Stimulated activated CD4-positive, alpha-beta T cell treated with anti-CD3 and anti-CD28 coated beads, Interleukin-4, amount 100 ng/mL, for 4 hours (primary cell): ENCODE results near the gene ADAMTSL4.
A peak's percentile ranks its signal among the peaks of the same experiment; 100 is the strongest.
"Not testable (repeated sequence)": the region's sequence is repeated elsewhere in the genome, so short reads cannot be mapped to it uniquely, and the experiment has no call there.

Source experiments
- DNase-seq, 2 experiments: peaks; one replicate each; pipeline ENCODE4 v3.0.0-alpha.2; 2020

ADAMTSL4 gene

DNA sequence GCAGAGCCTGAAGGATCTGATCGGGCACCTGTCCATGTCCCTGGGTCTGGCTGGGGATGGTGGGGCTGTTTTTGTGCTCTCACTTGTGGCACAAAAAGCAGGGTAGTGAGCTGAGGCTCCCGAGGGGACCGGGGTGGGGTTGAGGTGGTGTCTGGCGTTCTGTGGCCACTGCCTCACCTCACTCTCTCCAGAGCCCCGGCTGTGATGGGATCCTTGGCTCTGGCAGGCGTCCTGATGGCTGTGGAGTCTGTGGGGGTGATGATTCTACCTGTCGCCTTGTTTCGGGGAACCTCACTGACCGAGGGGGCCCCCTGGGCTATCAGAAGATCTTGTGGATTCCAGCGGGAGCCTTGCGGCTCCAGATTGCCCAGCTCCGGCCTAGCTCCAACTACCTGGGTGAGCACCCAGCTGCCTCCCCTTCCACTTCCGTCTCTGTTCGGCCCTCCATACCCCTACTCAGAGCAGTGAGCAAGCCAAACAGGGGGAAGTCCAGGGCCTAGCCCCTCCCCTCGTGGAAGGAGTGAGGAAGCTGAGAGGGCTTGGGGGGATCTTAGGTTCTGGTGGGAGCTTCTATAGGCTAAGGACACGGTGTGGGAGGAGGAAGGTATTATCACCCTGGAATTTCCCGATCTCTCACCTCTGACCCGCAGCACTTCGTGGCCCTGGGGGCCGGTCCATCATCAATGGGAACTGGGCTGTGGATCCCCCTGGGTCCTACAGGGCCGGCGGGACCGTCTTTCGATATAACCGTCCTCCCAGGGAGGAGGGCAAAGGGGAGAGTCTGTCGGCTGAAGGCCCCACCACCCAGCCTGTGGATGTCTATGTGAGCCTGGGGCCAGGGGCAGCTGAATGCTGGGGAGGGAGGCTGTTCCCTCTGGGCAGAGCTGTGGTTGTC is 7.0 kb downstream of the ADAMTSL4 start:
- no peak for DNase-seq

DNA sequence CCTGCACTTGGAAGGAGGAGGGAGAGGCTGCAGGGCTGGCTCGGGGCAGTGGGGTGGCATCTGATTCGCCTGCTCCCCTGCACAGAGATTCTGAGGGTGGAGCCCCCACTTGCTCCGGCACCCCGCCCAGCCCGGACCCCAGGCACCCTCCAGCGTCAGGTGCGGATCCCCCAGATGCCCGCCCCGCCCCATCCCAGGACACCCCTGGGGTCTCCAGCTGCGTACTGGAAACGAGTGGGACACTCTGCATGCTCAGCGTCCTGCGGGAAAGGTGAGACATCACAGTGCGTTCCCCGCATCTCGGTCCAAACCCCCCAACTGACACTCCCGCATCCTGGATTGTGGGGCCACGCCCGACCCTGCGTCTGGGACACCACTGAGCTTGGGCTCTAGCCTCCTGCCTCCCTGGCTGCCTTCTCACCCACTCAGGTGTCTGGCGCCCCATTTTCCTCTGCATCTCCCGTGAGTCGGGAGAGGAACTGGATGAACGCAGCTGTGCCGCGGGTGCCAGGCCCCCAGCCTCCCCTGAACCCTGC is 7.9 kb downstream of the ADAMTSL4 start:
- no peak for DNase-seq

DNA sequence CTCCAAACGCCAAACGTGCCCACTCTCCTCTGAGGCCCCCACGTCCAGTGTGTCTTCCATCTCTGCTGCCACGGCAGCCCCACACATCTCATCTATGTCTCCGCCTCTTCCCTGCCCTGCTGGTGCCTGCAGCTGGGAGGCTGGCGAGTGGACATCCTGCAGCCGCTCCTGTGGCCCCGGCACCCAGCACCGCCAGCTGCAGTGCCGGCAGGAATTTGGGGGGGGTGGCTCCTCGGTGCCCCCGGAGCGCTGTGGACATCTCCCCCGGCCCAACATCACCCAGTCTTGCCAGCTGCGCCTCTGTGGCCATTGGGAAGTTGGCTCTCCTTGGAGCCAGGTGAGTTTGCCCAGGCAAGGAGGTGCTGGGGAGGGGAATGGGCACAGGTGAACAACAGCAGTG is 8.6 kb downstream of the ADAMTSL4 start:
- no peak for DNase-seq

DNA sequence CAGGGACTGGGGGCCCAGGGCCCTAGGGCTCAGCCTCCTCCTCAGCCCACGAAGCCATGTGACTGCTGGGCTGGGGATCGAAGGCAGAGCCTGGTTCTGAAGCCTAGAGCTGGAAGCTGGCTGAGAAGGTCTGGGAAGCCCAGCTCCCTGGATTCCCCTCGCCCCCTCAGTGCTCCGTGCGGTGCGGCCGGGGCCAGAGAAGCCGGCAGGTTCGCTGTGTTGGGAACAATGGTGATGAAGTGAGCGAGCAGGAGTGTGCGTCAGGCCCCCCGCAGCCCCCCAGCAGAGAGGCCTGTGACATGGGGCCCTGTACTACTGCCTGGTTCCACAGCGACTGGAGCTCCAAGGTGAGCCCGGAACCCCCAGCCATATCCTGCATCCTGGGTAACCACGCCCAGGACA is 9.1 kb downstream of the ADAMTSL4 start:
- no peak for DNase-seq

DNA sequence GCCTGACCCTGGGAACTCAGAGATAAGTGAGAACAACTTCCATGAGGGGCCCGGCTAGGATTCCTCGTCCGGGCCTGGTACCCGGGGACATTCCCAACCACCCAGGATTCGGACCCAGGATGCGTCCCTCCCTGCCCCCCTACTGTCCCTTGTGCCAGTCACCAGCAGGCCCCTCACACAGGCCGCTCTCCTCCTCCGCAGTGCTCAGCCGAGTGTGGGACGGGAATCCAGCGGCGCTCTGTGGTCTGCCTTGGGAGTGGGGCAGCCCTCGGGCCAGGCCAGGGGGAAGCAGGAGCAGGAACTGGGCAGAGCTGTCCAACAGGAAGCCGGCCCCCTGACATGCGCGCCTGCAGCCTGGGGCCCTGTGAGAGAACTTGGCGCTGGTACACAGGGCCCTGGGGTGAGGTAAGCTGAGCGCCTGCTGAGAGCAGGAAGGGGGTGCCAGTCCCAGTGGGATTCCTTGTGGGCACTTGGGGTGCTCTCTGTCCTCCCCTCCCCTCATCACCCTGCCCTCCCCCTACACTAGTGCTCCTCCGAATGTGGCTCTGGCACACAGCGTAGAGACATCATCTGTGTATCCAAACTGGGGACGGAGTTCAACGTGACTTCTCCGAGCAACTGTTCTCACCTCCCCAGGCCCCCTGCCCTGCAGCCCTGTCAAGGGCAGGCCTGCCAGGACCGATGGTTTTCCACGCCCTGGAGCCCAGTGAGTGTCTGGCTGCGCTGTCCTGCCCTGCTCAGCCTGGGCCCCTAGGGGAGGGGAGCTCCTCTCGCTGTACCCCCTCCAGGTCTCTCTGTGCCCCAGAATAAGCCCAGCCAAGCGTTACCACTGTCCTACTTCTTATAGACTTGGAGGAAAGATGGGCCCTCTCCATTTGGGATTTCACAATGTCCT is 9.8 kb downstream of the ADAMTSL4 start:
- no peak for DNase-seq

DNA sequence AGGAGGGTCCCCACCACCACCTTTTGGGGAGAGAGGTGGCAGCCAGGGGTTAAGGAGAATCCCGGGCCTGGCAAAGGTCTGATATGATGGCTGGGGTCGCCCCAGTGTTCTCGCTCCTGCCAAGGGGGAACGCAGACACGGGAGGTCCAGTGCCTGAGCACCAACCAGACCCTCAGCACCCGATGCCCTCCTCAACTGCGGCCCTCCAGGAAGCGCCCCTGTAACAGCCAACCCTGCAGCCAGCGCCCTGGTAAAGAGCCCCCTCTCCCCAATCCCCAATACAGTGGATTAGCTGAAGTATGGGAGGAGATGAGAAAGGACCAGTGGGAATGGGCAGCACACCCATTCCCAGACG is 10.4 kb downstream of the ADAMTSL4 start:
- DNase-seq = no peak

DNA sequence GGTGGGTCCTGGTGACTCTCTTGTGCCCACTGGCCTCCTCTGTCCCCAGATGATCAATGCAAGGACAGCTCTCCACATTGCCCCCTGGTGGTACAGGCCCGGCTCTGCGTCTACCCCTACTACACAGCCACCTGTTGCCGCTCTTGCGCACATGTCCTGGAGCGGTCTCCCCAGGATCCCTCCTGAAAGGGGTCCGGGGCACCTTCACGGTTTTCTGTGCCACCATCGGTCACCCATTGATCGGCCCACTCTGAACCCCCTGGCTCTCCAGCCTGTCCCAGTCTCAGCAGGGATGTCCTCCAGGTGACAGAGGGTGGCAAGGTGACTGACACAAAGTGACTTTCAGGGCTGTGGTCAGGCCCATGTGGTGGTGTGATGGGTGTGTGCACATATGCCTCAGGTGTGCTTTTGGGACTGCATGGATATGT is 10.8 kb downstream of the ADAMTSL4 start:
- peak; percentile 65 to 67 for DNase-seq

DNA sequence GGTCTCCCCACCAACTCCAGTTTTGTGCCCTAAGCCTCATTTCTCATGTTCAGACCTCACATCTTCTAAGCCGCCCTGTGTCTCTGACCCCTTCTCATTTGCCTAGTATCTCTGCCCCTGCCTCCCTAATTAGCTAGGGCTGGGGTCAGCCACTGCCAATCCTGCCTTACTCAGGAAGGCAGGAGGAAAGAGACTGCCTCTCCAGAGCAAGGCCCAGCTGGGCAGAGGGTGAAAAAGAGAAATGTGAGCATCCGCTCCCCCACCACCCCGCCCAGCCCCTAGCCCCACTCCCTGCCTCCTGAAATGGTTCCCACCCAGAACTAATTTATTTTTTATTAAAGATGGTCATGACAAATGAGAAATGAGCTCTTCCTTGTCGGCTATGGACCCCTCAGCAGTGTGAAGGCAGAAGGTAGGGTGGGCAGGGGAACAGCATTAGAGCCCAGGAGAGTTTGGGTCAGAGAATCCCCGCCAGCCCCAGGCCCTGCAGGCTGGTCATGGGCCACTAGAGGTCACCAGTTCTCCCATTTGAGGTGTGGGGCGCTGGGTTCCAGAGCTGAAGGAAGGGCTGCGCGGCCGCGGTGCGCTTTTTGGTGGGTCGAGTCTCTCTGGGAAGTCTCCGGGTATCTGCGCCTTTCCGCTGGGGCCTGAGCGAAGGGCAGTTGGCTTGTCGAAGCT is 11.5 kb downstream of the ADAMTSL4 start:
- peak; percentile 79 to 81 for DNase-seq

DNA sequence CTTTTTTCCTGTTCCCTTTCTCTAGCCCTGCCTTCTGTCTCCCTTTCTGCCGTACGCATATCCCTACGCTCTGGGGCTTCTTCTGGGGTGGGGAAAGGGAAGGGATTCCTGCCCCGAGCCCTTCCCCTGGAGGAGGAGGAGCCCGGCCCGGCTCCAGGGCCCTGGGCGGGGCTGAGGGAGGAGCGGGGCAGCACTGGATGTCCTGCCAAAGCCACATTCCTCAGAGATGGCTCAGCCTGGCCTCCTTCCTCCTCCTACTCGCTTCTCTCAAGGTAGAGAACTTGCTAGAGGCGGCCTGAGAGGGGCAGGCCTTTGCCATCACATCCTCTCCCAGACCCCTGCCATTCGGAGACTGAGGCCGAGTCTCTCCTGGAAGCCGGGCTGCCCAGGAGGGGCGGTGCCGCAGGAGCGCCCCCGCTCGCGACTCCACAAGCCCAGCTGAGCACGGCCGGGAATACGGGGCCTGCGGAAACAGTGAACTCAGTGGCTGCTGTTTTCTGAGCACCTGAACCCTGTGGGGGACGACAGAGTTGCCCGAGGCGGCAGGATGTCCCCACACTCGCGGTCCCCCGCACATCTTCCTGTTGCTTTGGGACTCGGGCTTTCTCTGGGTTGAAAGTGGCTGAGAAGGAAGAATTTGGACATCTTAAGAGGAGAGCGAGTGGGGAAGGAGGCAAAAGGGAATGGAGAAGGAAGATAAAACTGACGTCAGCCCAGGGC is 12.2 kb downstream of the ADAMTSL4 start:
- DNase-seq = peak; percentile 53 to 55

DNA sequence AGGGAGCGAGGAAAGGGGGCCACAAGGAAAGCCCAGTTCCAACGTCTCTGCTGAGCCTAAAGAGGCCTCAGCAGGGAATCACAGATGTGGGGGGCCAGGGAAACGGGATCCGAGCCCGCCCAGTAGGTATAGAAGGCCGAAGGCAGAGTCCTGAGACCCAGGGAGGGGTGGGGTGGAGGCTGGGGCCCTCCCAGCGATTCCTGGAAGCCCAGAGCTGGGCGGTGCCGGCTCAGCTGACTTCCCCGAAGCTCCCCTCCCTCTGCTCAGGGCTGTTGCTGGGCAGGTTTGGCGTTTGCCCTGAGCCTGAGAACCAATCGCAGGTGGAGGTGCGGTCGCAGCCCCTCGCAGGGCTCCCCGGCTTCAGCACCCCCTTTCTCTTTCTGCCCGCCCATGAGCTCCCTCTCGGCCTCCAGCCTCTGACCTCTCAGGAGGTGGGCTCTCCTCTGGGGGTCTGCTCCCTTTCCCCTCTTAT is 12.8 kb downstream of the ADAMTSL4 start:
- peak; percentile 81 to 92 for DNase-seq

DNA sequence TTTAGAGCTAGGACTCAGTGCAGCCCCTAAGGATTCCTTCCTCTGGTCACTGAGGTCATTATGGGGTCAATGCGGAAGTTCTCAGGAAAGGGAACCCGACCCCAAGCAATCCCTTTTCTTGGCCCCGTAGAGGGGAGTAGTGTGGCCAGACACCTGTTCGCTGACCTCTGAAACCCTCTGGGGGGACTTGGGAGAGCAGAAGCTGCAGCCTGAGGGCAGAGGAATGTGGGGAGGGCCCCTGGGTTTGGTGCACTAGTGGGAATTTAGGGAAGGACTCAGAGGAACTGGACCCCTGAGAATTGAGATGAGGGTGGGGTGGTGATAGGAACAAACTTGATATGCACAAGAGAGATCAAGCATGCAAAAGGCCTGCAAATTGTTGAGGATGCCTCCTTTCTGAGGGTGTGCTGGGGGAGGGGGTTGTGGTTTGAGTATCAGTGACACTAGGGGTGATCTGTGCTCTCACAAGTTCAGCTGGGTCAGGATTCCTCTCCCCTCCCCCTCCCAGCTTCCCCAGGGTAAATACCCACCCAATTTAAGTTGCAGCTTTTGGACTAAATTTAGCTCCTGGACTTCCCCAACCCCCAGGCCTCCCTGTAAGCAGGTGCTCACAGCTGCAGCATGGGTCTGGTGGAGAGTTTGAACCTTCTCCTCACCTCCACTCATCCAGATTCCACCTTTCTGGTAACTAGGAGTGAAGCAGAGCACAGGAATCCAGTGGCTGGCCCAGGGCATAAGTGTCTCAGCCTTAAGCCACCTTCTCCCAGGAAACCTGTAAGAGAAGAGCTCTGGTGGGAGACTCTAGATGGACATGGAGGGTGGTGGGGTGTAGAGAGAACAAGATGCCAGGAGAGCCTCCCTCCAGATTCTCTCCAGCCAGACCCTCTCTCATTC is 13.5 kb downstream of the ADAMTSL4 start:
- peak; percentile 52 to 75 for DNase-seq

DNA sequence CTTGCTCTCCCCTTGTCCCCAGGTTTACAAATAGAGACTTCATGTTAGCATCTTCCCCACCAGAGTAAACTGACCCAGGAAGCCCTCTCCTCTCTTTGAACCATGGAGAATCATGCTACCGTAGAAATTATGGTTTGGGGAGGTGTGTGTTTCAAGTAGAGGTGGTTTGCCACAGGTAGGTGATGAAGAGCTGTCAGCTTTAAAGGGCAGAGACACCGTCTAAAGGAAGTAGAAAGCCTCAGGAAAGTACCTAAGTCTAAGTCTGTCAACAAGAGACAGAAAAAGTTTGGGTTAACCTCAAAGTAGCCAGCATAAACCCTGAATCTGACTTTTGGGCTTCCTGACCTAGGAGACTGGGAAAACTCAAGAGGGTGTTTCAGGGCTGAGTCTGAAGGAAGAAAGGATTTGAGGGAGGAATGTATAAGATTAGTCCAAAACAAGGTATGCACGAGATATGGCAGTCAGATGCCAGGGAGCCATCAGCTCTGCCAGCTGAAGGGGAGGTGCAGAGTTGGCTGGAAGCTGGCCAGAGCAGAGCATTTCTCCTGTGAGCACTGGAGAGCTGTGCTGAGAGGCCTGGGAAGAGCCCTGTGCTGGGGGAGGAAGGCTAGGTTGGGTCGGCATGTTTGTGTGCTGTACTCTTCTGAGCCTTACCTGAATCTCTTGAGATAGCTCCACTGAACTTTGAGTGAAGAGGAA is 14.3 kb downstream of the ADAMTSL4 start:
- DNase-seq = peak in 1 of 2 experiments; percentile 44

DNA sequence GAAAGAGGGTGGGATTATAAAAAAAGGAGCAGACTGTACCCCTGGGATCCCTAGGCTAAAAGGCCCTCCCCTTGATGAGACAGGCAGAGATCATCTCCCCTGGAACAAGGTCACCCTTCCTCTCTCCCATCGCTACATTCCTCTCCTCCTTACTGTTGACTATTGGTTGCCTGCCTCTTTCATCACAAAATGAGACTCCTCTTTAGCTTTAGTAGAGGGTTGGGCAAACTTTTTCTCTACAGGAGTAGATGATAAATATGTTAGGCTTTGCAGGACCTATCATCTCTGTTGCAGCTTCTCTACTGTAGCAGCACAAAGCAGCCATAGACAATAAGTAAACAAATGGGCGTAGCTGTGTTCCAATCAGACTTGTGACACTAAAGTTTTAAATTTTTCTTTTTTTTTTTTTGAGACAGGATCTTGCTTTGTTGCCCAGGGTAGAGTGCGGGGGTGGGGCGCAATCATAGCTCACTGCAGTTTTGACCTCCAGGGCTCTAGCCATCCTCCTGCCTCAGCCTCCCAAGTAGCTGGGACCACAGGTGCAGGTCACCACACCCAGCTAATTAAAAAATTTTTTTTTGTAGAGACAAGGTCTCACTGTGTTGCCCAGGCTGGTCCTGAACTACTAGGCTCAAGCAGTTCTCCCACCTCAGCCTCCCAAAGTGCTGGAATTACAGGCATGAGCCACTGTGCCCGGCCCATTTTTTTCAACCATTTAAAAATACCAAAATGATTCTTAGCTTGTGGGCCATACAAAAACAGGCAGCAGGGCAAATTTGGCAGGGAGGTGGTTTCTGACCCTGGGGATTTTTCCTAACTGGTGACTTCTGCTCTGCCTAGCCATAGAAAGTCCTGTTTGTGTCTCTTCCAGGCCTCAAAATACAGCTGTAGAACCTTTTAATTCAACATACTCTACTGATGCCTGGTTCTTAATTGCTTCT is 15.1 kb downstream of the ADAMTSL4 start:
- no peak for DNase-seq

DNA sequence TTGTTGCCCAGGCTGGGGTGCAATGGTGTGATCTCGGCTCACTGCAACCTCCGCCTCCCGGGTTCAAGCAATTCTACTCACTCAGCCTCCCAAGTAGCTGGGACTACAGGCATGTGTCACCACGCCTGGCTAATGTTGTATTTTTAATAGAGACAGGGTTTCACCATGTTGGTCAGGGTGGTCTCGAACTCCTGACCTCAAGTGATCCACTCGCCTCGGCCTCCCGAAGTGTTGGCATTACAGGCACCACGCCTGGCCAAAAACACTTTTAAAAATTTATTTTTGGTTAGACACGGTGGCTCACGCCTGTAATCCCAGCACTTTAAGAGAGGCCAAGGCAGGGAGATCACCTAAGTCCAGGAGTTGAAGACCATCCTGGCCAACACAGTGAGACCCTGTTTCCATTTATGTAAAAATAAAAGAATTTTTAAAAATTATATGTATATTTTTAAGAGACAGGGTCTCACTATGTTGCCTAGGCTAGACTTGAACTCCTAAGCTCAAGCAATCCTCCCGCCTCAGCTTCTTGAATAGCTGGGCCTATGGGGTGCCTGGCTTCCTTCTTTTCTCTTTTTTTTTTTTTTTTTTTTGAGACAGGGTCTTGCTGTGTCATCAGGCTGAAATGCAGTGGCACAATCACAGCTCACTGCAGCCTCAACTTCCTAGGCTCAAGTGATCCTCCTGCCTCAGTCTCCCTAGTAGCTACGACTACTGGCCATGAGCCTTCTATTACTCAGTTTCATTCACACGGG is 16.2 kb downstream of the ADAMTSL4 start:
- DNase-seq = not testable (repeated sequence)

DNA sequence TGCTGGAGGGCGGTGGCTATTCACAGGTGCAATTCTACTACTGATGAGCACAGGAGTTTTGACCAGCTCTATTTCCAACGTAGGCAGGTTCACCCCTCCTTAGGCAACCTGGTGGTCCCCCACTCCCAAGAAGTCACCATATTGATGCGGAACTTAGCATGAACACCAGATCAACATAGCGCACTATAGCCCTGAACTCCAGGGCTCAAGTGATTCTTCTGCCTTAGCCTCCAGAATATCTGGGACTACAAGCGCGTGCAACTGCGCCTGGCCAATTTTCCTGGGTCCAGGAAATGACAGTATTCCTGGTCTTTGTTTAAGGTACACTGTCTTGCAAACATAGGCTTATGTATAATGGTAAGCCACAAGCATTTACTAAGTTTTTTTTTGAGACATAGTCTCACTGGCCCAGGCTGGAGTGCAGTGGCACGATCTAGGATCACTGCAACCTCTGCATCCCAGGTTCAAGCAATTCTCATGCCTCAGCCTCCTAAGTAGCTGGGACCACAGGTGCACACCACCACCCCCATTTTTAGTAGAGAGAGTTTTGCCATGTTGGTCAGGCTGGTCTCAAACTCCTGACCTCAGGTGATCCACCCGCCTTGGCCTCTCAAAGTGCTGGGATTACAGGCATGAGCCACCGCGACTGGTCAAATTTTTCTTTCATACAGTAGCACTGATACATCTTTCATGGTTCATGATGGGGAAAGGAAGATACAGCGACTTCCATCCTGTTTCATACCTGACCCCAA is 17.6 kb downstream of the ADAMTSL4 start:
- no peak for DNase-seq

DNA sequence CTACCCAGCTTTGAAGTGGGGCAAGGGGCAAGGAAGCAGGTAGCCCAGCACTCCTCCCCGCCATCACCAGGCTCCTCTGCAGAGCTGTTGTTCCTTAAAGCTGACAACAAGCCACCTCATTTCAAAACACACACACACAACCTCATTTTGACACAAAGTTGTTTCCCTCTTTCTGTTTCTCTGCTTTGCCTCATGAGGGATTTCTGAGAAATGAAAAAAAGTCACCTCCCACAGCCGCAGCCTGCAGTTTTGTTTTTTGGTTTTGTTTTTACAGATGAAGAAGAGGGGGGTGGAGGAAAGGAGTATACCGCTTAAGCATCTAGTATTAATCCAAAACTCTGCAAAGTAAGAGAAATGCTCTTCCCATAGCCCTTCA is 18.1 kb downstream of the ADAMTSL4 start:
- DNase-seq = peak in 1 of 2 experiments; percentile 68

DNA sequence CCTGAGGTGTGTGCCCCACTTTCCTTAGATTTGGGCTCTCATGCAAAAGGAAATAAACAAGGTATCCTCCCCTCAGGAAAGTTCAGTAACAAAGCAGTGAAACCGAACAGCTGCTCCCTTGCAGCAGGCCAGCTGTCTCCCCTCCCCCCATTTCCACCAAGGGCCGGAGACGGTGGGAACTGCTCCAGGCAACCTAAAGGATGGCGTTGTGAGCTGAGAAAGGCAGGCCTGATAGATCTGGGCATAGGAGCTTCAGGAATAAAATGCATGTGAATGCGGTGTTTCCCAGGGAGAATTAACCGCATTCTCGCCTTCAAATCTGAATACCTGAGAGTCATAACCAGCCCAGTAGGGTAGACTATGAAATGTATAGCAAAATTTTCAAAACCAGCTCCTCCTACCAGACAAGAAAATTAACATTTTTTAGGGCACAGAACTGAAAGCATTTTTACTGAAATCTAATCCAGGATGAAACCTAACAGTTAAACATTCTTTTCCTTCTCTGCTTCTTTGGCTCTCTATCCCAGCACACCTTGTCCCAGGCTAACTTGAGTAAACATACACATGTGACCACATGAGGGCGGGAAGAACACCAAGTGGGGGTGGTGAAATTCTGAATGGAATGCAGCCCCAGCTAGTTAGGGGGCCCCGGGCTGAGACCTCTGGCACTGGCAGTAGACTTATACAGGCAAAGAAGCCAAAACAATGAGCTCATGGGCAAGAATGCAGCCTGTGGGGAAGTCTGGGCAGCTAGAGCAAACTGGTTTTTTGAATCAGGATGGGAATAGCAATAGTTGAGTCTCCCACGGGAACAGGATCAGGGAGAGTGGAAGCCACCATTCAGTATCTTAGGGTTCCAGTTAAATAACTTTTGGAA is 18.7 kb downstream of the ADAMTSL4 start:
- no peak for DNase-seq
